22Rv1 (cell line): ENCODE measurements around the gene TMC4.
A peak's percentile ranks its signal among the peaks of the same experiment; 100 is the strongest.
"Not testable (repeated sequence)": the region's sequence is repeated elsewhere in the genome, so short reads cannot be mapped to it uniquely, and the experiment has no call there.

Experiments
- H3K27ac ChIP-seq: fragments of 450-650 bp; 2 replicates; pipeline ENCODE4 v1.5.1; 2017
- ZFX ChIP-seq: fragments of 450-650 bp; IDR thresholded peaks from 2 replicates; pipeline ENCODE4 v1.6.1; 2017; ENCODE audit warnings: antibody characterized with exemption, borderline replicate concordance
- TF ChIP-seq, protein P1 (sequence below): fragments of 450-650 bp; IDR thresholded peaks from 2 replicates; pipeline ENCODE4 v1.5.1; 2017; ENCODE audit warnings: mild to moderate bottlenecking

TMC4 gene

DNA sequence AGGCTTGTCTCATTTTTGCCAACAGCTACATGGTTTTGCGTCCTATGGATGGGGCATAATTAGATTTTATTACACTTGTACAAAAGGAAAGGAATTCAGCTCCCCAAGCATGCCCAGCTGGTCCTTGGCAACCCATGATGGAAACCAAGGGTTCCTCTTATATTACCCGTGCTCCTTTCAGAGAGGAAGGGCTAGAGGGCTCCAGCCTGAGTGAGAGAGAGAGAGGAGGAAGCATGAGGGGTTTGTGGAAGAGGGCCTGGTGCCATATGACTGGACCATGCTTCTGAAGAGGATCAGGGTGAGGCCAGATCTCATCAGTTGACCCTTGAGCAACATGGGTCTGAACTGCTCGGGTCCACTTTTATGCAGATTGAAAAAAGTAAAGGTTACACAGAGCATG is 24.2 kb upstream of the TMC4 start:
- H3K27ac ChIP-seq, result no peak overlapping the region
- TF ChIP-seq ZFX, result no peak
- TF ChIP-seq, protein P1, sequence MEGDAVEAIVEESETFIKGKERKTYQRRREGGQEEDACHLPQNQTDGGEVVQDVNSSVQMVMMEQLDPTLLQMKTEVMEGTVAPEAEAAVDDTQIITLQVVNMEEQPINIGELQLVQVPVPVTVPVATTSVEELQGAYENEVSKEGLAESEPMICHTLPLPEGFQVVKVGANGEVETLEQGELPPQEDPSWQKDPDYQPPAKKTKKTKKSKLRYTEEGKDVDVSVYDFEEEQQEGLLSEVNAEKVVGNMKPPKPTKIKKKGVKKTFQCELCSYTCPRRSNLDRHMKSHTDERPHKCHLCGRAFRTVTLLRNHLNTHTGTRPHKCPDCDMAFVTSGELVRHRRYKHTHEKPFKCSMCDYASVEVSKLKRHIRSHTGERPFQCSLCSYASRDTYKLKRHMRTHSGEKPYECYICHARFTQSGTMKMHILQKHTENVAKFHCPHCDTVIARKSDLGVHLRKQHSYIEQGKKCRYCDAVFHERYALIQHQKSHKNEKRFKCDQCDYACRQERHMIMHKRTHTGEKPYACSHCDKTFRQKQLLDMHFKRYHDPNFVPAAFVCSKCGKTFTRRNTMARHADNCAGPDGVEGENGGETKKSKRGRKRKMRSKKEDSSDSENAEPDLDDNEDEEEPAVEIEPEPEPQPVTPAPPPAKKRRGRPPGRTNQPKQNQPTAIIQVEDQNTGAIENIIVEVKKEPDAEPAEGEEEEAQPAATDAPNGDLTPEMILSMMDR, result no peak

DNA sequence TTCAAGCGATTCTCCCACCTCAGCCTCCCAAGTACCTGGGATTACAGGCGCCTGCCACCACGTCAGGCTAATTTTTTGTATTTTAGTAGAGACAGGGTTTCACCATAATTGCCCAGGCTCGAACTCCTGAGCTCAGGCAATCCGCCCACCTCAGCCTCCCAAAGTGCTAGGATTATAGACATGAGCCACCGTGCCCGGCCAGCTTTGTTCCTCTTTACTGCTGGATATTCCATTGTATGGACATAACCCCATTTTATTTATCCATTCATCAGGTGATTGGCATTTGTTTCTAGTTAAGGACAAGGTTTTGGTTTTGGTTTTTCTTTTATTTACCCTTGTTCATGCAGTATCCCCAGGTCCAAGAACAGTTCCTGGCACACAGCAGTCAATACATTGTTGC is 23.6 kb upstream of the TMC4 start:
- H3K27ac ChIP-seq, result no peak overlapping the region

DNA sequence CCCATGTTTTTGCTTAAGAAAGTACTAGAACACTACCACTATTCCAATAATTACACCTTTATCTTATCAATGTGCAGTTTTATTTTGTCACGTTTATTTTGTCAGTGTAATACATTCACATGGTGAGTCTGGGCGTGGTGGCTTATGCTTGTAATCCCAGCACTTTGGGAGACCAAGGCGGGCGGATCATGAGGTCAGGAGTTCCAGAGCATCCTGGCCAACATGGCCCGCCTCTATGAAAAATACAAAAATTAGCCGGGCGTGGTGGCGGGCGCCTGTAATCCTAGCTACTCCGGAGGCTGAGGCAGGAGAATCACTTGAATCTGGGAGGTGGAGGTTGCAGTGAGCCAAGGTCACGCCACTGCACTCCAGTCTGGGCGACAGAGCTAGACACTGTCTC is 21.5 kb upstream of the TMC4 start:
- not testable (repeated sequence) for H3K27ac ChIP-seq

More for the DNA sequence above, 23.6 kb upstream of the TMC4 start:
- TF ChIP-seq, protein P1, result no peak
- TF ChIP-seq ZFX, result no peak

DNA sequence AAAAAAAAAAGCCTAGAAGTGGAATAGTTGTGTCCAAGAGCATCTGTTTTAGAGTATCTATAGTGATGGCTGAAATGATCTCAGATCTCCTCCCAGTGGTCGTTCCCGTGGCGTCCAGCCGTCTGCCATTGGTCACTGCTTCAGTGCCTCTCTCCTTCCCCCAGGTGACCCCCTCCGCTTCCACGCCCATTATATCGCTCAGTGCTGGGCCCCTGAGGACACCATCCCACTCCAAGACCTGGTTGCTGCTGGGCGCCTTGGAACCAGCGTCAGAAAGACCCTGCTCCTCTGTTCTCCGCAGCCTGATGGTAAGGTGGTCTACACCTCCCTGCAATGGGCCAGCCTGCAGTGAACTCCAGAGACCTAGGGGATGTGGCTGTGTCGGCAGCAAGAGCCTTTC is 20.1 kb upstream of the TMC4 start:
- H3K27ac ChIP-seq, result no peak overlapping the region

DNA sequence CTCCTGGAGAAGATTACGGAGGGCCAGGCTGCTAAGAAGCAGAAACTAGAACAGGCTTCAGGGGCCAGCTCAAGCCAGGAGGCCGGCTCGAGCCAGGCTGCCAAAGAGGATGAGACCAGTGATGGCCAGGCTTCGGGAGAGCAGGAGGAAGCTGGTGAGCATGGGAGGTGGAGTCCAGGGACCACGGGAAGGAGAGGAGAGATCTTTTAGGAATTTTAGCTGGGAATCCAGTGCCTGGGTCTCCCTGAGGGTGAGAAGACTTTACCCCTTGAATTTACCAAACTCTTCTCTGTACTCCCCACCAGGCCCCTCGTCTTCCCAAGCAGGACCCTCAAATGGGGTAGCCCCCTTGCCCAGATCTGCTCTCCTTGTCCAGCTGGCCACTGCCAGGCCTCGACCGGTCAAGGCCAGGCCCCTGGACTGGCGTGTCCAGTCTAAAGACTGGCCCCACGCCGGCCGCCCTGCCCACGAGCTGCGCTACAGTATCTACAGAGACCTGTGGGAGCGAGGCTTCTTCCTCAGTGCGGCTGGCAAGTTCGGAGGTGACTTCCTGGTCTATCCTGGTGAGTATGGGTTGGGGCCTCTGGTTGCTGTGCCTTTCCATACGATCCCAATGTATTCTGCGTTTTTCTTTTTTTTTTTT is 19.0 kb upstream of the TMC4 start:
- peak overlapping the region; percentile 96 for H3K27ac ChIP-seq
- no peak for TF ChIP-seq ZFX
- TF ChIP-seq, protein P1, result no peak

More for the DNA sequence above, 20.1 kb upstream of the TMC4 start:
- TF ChIP-seq, protein P1, result no peak
- TF ChIP-seq ZFX, result no peak

DNA sequence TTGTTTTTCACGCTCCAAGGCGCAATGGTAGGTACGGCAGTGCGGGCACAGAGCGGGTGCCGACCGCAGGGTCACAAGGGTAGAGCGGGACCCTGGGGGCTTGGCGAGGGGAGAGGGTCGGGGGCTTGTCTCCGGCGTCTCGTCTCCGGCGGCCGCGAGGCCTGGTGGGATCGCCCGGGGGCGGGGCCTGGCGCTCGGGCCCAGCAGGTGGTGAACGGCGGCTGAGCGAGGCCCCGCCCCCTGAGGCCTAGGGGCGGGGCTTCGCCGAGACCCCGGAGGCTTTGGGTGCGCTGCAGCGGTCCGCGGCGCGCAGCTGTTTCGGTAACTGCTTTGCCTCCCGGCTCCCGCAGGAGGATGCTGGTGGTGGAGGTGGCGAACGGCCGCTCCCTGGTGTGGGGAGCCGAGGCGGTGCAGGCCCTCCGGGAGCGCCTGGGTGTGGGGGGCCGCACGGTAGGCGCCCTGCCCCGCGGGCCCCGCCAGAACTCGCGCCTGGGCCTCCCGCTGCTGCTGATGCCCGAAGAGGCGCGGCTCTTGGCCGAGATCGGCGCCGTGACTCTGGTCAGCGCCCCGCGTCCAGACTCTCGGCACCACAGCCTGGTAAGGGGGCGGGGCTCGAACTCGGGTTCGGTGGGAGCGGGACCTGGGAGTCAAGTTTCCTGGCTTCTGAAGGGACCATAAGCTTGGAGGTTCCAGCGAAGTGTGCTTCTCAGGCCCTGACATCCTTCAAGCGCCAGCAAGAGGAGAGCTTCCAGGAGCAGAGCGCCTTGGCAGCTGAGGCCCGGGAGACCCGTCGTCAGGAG is 18.3 kb upstream of the TMC4 start, which contains the start of gene TSEN34:
Gene TSEN34 (plus strand): TSS at position 298 of the 800 bp plus-strand sequence. CDS start 57 bp downstream, at position 355.
- peak within 1 kb of the TSS; percentile 96 for H3K27ac ChIP-seq
- no peak for TF ChIP-seq ZFX
- TF ChIP-seq, protein P1, result no peak

DNA sequence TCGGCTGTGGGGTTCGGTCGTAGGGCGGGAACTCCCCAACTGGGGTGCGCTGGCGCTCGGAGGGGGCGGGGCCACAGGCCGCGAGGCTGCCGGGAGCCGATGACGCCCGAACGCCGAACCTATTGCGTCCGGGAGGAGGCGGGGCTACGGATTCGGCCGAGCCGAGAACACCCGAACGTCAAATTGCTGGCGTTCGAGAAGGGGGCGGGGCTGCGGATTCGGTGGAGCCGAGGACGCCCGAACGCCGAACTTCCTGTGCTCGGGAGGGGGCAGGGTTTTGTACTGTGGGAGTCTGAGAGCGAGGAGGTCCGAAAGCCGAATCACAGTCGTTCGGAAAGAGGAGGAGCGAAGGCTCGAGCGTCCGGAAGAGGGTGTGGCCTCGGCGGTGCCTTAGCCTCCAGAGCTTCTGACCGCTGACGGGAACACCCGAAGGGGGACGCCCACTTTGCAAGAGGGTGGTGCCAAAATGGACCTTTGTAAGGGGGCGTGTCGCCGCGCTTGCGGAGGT is 17.6 kb upstream of the TMC4 start:
- peak overlapping the region; percentile 96 for H3K27ac ChIP-seq
- TF ChIP-seq, protein P1, result no peak
- no peak for TF ChIP-seq ZFX
